Measurements from ENCODE around the gene PRKAR1B. TPM values are rescaled to one million over a fixed set of nuclear protein-coding genes. Genes with fewer than 3 reads are reported as not detected.

The PRKAR1B gene
- total RNA-seq, 1 experiment from 2014 or later, result 43.3 TPM

DNA sequence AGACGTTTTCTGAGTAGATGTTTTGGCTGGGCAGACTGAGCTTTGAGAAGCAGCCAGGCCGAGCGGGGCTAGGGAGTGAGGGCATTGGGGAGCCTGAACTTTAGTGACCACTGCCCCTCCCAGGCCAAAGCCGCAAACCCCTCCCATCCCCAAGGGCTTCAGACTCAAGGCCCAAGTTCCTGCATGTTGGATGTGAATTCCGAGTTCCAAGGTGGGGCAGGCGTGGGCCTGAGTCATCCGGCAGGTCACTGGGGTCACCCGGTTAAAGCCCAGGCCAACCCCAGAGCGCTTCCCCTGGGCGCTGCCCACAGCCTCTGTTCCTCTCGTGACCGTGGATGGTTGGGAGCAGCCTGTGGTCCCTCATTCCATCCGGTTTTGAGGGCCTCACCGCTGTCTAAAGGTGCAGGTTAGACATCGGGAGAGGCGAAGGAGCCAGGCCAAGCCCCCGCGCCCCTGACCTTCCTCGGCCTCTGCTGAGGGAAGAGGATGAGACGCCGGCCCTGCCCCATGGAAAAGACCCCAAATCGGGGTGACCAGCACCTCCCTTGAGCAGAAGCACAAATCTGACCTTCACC lies 200.5 kb downstream of the PRKAR1B start:
- Histone ChIP-seq H3K23ac (ENCODE audit: insufficient read length, low read depth, low read length) (no peak overlapping the region), H3T11ph (ENCODE audit: low read length) (no peak overlapping the region), H4K91ac (ENCODE audit: insufficient read length, low read depth, low read length) (no peak overlapping the region), H2BK15ac (ENCODE audit: low read depth, low read length) (no peak overlapping the region), H3K18ac (ENCODE audit: insufficient read length, low read depth, low read length) (no peak overlapping the region), H3K4me2 (ENCODE audit: insufficient read depth, insufficient read length, low read length) (no peak overlapping the region), H3K56ac (ENCODE audit: insufficient read length, low read depth, low read length) (no peak overlapping the region), H4K5ac (ENCODE audit: insufficient read length, low read depth, low read length) (no peak overlapping the region), H3K9me3 (ENCODE audit: control insufficient read depth, low read depth, low read length) (no peaks in the 10 kb centered on the region), H3K27me3 (ENCODE audit: insufficient read depth, low read length) (peaks cover 20% of the 10 kb centered on the region; the same call in 1 of the 2 replicates), H4K8ac (replicated peaks; ENCODE audit: insufficient read length, low read depth, low read length) (no peak overlapping the region), H2BK5ac (ENCODE audit: insufficient read length, low read length) (no peak overlapping the region), H3K4ac (ENCODE audit: low read depth, low read length) (no peak overlapping the region), H3K27ac (ENCODE audit: insufficient read length, low read depth, low read length) (no peak overlapping the region), H2BK12ac (ENCODE audit: insufficient read length, low read depth, low read length) (no peak overlapping the region), H3K14ac (ENCODE audit: insufficient read depth, low read length) (no peak overlapping the region), H2BK20ac (ENCODE audit: low read depth, low read length, poor library complexity, severe bottlenecking) (no peak overlapping the region), H3K9ac (ENCODE audit: extremely low read depth, insufficient read length, low read length) (no peak overlapping the region), H2AK5ac (ENCODE audit: insufficient read length, low read length) (no peak overlapping the region), H2AFZ (ENCODE audit: low read length) (no peak overlapping the region), H3K79me1 (ENCODE audit: insufficient read depth, low read depth, low read length, poor library complexity, severe bottlenecking) (no peaks in the 10 kb centered on the region), H4K20me1 (ENCODE audit: control insufficient read depth, insufficient read depth, insufficient read length) (no peaks in the 10 kb centered on the region), H3K23me2 (ENCODE audit: insufficient read length, low read depth, low read length, poor library complexity, severe bottlenecking) (peaks cover 12% of the 10 kb centered on the region), H3K4me1 (ENCODE audit: insufficient read depth, low read length) (no peaks in the 10 kb centered on the region), H3K79me2 (ENCODE audit: insufficient read depth, low read length) (no peaks in the 10 kb centered on the region), H2BK120ac (ENCODE audit: low read depth, low read length, poor library complexity, severe bottlenecking) (no peak overlapping the region)
- H3K27ac Mint-ChIP-seq, result no peak overlapping the region
- no peak for DNase-seq
- no peak overlapping the region for H3K4me3 Mint-ChIP-seq
- H3K36me3 Mint-ChIP-seq (ENCODE audit: insufficient read depth in 1 of 3, low read depth in 3 of 3), result no peaks in the 10 kb centered on the region
- H3K27me3 Mint-ChIP-seq (ENCODE audit: low read depth), result peaks cover 62% of the 10 kb centered on the region
- WGBS (ENCODE audit: extremely low coverage, insufficient read length, low lambda C conversion rate), result no CpG with 5 or more reads among the region's 22 CpGs
- peaks cover 0 to 10% of the 10 kb centered on the region in 2 experiments; a peak in 1 of 4 replicates for H3K4me1 Mint-ChIP-seq
- no peak for TF ChIP-seq CTCF (conservative IDR thresholded peaks at IDR 0.05)
- H3K9me3 Mint-ChIP-seq, result no peaks in the 10 kb centered on the region
